ENCODE results near the gene LAMA3. TPM values are rescaled to one million over a fixed set of nuclear protein-coding genes. Genes with fewer than 3 reads are reported as not detected.

Gene LAMA3
- total and polyA plus RNA-seq, 2 of the 13 experiments (the other 11 are each of a cell fraction or from before 2014, with no cell fraction given): 0.45 to 2.2 TPM

GRCh38 chr18:23784832-23785245 is 95.6 kb downstream of the LAMA3 start:
- POLR2A ChIA-PET: no interaction called here
- Histone ChIP-seq H3K27me3 (ENCODE audit: control insufficient read depth in 1 of 2, insufficient read depth in 2 of 2, low read length in 2 of 2) (peaks cover 0 to 2% of the 10 kb centered on the region in 2 experiments; a peak in 1 of 5 replicates), H2AFZ (ENCODE audit: low read length) (no peak overlapping the region), H3K4me1 (ENCODE audit: insufficient read depth, low read length) (no peaks in the 10 kb centered on the region), H3K9me3 (ENCODE audit: low read length) (no peaks in the 10 kb centered on the region), H4K20me1 (ENCODE audit: insufficient read depth, low read length) (no peaks in the 10 kb centered on the region), H3K4me2 (ENCODE audit: low read depth, low read length) (no peak overlapping the region), H3K79me2 (ENCODE audit: insufficient read depth, low read length) (no peaks in the 10 kb centered on the region), H3K4me3 (replicated peaks in 1 of 3; ENCODE audit: insufficient read depth in 1 of 3, low read depth in 2 of 3, low read length in 3 of 3) (no peak overlapping the region), H3K9ac (ENCODE audit: insufficient read depth, low read depth, low read length) (no peak overlapping the region), H3K27ac (ENCODE audit: extremely low read length, insufficient read depth, low read length) (no peak overlapping the region), H3K36me3 (replicated peaks in 1 of 2; ENCODE audit: control insufficient read depth in 1 of 2, insufficient read depth in 2 of 2, low read length in 2 of 2) (no peaks in the 10 kb centered on the region)
- TF ChIP-seq, protein P1, sequence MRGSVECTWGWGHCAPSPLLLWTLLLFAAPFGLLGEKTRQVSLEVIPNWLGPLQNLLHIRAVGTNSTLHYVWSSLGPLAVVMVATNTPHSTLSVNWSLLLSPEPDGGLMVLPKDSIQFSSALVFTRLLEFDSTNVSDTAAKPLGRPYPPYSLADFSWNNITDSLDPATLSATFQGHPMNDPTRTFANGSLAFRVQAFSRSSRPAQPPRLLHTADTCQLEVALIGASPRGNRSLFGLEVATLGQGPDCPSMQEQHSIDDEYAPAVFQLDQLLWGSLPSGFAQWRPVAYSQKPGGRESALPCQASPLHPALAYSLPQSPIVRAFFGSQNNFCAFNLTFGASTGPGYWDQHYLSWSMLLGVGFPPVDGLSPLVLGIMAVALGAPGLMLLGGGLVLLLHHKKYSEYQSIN (CRISPR knock-in tag; IDR thresholded peaks at IDR 0.05; ENCODE audit: borderline replicate concordance): no peak
- TF ChIP-seq MAFK (conservative IDR thresholded peaks at IDR 0.05 in 1 of 2, IDR thresholded peaks at IDR 0.05 in 1 of 2; ENCODE audit: low read length in 2 of 2): no peak
- TF ChIP-seq AHDC1 (CRISPR knock-in tag; IDR thresholded peaks at IDR 0.05; ENCODE audit: borderline replicate concordance): no peak
- TF ChIP-seq, protein P2, sequence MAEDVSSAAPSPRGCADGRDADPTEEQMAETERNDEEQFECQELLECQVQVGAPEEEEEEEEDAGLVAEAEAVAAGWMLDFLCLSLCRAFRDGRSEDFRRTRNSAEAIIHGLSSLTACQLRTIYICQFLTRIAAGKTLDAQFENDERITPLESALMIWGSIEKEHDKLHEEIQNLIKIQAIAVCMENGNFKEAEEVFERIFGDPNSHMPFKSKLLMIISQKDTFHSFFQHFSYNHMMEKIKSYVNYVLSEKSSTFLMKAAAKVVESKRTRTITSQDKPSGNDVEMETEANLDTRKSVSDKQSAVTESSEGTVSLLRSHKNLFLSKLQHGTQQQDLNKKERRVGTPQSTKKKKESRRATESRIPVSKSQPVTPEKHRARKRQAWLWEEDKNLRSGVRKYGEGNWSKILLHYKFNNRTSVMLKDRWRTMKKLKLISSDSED (CRISPR knock-in tag; IDR thresholded peaks at IDR 0.05): no peak
- no peak for FAIRE-seq
- ATAC-seq: no peak
- BruUV-seq (replicated peaks): no TSS peak
- WGBS (ENCODE audit: low lambda C conversion rate): no CpG with 5 or more reads among the region's 1 CpG
- in situ Hi-C loops (cut with HindIII; ENCODE audit: extremely low pct_ligation_motif_present, low pct_unique_long_range_greater_than_20kb): no loop called here
- intact Hi-C loops (cut with micrococcal nuclease; ENCODE audit: unreplicated experiment): no loop called here
- no peak for DNase-seq (ENCODE audit: low spot score)
- CTCF ChIA-PET (ENCODE audit: low intra/inter-chr PET ratio, low total read pairs): no interaction called here
